Ascending aorta (tissue), 2 donors: ENCODE data around the gene HASPIN. TPM values are rescaled to one million over a fixed set of nuclear protein-coding genes. Genes with fewer than 3 reads are reported as not detected.
A peak's percentile ranks its signal among the peaks of the same experiment; 100 is the strongest.

Experiments
- DNase-seq, 2 donors: peaks; one replicate each; pipeline ENCODE4 v3.0.0-alpha.2; 2019; ENCODE audit warnings: low spot score in 2 of 2
- H3K27ac ChIP-seq, 2 donors: fragments of 200-600 bp; sonication (generic); one replicate each; pipeline ENCODE4 v1.5.1; 2016 to 2017; ENCODE audit warnings: mild to moderate bottlenecking in 1 of 2
- H3K27me3 ChIP-seq: fragments of 200-600 bp; sonication (generic); one replicate; pipeline ENCODE4 v1.5.1; 2017
- H3K36me3 ChIP-seq, 2 donors: fragments of 200-600 bp; sonication (generic); one replicate each; pipeline ENCODE4 v1.5.1; 2016
- H3K4me1 ChIP-seq, 2 donors: fragments of 200-600 bp; sonication (generic); one replicate each; pipeline ENCODE4 v1.5.1; 2016 to 2017; ENCODE audit warnings: mild to moderate bottlenecking in 1 of 2
- H3K4me3 ChIP-seq, 2 donors: fragments of 200-600 bp; sonication (generic); one replicate each; pipeline ENCODE4 v1.5.1; 2016 to 2017; ENCODE audit warnings: mild to moderate bottlenecking in 1 of 2
- H3K9me3 ChIP-seq, 2 donors: fragments of 200-600 bp; sonication (generic); one replicate each; pipeline ENCODE4 v1.5.1; 2016
- CTCF ChIP-seq, 3 experiments: fragments of 200-600 bp in 2 of 3; fragments of 450-650 bp in 1 of 3; sonication (generic) in 2 of 3; IDR thresholded peaks; one replicate each; pipeline ENCODE4 v1.5.1; 2016 to 2019; ENCODE audit warnings: antibody characterized with exemption in 3 of 3, mild to moderate bottlenecking in 1 of 3, moderate library complexity in 1 of 3
- intact Hi-C: fragments of 100-400 bp; cut with DNase I; formaldehyde crosslinking; loops from one replicate; pipeline ENCODE4 v1.15.1; 2023
- total RNA-seq: library from RNA; depleted of rRNA; stranded (reverse); fragments of >200 nt; gene quantifications from one replicate; pipeline ENCODE4 v1.1.0, GENCODE V29; 2016

The HASPIN gene
- total RNA-seq, 1 donor from 2014 or later, result 2.7 TPM

DNA sequence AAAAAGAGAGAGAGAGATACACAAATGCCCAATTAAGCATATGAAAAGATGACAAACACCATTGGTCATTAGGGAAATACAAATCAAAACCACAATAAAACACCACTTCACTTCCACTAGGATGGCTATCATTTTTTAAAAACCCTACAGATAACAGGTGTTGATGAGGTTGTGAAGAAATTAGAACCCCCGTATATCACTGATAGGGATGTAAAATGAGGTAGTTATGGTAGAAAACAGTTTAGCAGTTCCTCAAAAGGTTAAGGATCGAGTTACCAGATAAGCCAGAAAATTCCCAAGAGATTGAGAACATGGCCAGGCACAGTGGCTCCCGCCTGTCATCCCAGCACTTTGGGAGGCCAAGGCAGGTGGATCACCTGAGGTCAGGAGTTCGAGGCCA is 30.6 kb upstream of the HASPIN start:
- intact Hi-C loops, result no loop called here

DNA sequence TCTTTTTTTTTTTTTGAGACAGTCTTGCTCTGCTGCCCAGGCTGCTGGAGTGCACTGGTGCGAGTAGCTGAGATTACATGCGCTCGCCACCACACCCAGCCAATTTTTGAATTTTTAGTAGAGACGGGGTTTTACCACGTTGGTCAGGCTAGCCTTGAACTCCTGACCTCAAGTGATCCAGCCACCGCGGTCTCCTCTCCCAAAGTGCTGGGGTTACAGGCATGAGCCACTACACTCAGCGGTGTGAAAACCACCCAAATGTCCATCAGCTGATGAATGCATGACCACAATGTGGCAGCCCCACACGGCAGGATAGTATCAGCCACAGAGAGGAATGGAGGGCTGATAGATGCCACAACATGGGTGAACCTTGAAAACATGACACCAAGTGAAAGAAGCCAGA is 29.9 kb upstream of the HASPIN start:
- Histone ChIP-seq H3K27me3 (peaks cover 8% of the 10 kb centered on the region), H3K4me3 (no peak overlapping the region), H3K36me3 (no peaks in the 10 kb centered on the region), H3K4me1 (peaks cover 5% of the 10 kb centered on the region in 2 donors), H3K27ac (no peak overlapping the region), H3K9me3 (no peaks in the 10 kb centered on the region)
- no peak for DNase-seq
- intact Hi-C loops, result no loop called here
- no peak for TF ChIP-seq CTCF (IDR thresholded peaks at IDR 0.05)

More for the DNA sequence above, 30.6 kb upstream of the HASPIN start:
- no peak for TF ChIP-seq CTCF (IDR thresholded peaks at IDR 0.05)
- Histone ChIP-seq H3K36me3 (no peaks in the 10 kb centered on the region), H3K4me3 (no peak overlapping the region), H3K4me1 (peaks cover 5% of the 10 kb centered on the region in 2 donors), H3K9me3 (no peaks in the 10 kb centered on the region), H3K27ac (no peak overlapping the region), H3K27me3 (peaks cover 8% of the 10 kb centered on the region)
- no peak for DNase-seq

- no peak for TF ChIP-seq CTCF (IDR thresholded peaks at IDR 0.05)
- no peaks in the 10 kb centered on the region for H3K9me3 ChIP-seq
- H3K4me3 ChIP-seq, result peak overlapping the region; percentile 51 to 70
- intact Hi-C loops, result no loop called here
- peaks cover 5% of the 10 kb centered on the region in 2 donors for H3K4me1 ChIP-seq
- no peak overlapping the region for H3K27ac ChIP-seq
- H3K27me3 ChIP-seq, result peaks cover 8% of the 10 kb centered on the region
- no peaks in the 10 kb centered on the region for H3K36me3 ChIP-seq
- DNase-seq, result no peak
These were observed 28.5 kb upstream of the HASPIN start for GRCh38 chr17:3695129-3695722.

DNA sequence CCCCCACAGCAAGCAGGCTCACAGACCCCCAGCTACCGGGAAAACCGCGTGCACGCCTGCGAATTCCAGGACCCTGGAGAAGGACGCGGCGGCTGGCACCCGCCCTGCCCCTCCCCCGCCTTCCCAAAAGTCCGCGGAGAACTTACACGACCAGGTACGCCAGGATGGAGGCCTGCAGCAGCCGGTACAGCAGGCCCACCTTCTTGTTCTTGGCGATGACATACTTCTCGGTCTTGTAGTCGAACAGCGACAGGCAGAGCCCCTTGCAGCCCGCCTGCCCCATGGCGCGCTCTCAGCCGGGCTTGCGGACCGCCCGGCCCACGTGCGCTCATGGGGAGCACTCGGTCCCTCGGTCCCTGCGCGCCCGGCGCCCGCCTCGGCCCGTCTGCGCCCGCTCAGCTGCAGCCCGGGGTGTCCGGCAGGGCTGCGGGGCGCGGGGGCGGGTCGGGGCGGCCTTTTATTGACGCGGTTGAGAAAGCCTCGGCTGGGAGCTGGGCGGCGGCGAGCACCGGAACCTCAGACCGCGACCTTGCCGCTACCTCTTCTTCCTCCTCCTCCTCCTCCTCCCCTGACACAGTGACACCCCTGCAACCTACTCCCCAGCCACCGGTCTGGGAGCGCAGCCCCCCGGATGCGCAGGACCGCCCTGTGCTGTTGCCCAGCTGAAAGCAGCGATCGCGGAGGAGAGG is 27.8 kb upstream of the HASPIN start, which contains the start of gene P2RX5:
Gene P2RX5 (minus strand): TSS at position 433 of the 689 bp plus-strand sequence. CDS start 150 bp downstream, at position 283.
- DNase-seq, result no peak
- intact Hi-C loops, result no loop called here
- Histone ChIP-seq H3K9me3 (no peaks in the 10 kb centered on the region), H3K36me3 (no peaks in the 10 kb centered on the region), H3K4me3 (peak within 1 kb of the TSS; percentile 51 to 70), H3K27me3 (peaks cover 8% of the 10 kb centered on the region), H3K27ac (no peak within 1 kb of the TSS), H3K4me1 (peaks cover 5% of the 10 kb centered on the region in 2 donors)
- TF ChIP-seq CTCF (IDR thresholded peaks at IDR 0.05), result no peak

DNA sequence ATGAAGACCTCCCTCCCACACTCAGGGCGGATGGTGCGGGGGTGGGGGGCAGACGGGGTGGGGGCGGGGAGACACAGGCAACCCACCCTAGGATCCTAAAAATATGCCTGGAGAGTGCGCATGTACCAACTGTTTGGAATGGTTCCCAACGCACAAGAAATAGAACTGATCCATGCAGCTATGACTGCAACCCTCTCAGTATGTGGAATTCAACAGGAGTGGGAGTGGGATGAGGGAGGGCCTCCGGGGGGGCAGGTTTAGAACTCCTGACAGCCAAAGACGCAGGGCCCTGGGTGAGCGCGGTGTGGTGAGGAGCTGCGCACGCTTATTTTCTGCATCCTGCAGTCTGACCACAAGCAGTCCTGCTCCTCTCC is 26.6 kb upstream of the HASPIN start:
- Histone ChIP-seq H3K4me1 (peaks cover 5% of the 10 kb centered on the region in 2 donors), H3K27ac (no peak overlapping the region), H3K36me3 (no peaks in the 10 kb centered on the region), H3K4me3 (no peak overlapping the region), H3K9me3 (no peaks in the 10 kb centered on the region), H3K27me3 (peaks cover 8% of the 10 kb centered on the region)
- intact Hi-C loops, result no loop called here
- DNase-seq, result no peak
- no peak for TF ChIP-seq CTCF (IDR thresholded peaks at IDR 0.05)
